ENCODE results near the gene DYSF.

DYSF gene

DNA sequence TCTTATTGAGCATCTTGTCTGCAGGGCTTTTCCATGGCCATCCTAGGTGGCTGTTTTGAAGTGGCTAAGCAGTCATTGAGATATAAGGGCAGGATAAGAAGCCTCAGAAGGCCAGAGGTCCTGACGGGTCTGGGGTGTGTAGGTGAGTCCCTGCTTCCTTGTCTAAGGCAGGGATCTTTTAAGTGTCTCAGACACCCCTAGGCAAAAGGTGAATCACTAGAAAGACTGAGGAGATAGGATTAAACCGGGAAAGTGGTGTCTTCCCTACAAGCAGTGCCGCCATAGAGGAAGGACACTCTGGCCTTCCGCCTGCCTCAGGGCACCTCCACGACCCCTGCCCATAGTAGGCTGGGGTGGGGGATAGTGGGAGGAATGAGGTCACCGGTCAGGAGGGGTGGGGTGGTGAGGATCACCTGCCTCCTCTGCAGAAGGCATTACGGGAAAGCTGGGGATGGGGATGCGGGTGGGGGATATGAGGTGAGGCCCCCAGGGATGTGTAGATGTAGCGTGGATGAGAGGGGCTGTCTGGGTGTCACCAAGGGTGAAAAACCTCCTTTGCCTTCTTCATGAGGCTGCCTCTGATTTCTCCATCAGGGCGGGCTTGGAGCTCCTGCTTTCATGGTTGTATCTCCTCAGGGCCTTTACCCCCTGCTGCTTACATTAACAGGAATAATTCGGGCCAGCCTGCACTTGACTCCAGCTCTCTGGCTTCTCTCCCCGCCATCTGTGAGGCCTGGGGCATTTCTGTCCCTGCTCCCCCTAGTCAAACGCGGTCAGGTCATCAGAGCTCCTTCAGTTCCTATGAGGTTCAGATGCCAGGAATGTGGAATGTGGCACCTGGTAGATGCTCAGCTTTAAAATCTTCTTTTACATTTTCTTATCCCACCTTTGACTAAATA is 244.0 kb downstream of the DYSF start:
- H3K27ac ChIP-seq, result no peak overlapping the region
- TF ChIP-seq, protein P1, sequence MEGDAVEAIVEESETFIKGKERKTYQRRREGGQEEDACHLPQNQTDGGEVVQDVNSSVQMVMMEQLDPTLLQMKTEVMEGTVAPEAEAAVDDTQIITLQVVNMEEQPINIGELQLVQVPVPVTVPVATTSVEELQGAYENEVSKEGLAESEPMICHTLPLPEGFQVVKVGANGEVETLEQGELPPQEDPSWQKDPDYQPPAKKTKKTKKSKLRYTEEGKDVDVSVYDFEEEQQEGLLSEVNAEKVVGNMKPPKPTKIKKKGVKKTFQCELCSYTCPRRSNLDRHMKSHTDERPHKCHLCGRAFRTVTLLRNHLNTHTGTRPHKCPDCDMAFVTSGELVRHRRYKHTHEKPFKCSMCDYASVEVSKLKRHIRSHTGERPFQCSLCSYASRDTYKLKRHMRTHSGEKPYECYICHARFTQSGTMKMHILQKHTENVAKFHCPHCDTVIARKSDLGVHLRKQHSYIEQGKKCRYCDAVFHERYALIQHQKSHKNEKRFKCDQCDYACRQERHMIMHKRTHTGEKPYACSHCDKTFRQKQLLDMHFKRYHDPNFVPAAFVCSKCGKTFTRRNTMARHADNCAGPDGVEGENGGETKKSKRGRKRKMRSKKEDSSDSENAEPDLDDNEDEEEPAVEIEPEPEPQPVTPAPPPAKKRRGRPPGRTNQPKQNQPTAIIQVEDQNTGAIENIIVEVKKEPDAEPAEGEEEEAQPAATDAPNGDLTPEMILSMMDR (conservative IDR thresholded peaks at IDR 0.05), result no peak

DNA sequence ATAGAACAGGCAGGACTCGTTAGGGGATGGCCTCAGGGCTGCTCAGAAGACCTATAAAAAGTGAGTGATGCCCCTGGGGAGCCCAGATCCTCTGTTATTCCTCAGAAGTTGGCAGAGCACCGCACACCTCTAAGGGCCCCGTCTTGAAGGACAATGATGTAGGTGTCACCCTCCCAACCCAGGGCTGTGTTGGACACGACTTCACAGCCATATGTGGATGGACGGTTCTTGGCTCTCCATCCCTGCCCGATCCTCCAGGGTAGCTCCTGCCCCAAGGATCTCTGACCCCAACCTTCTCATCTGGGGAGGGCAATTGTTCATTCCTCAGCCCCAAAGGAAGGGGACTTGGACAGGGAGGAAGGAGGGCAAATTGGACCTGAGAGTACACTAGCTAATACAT is 246.1 kb downstream of the DYSF start:
- H3K27ac ChIP-seq, result peak overlapping the region; percentile 56
- TF ChIP-seq, protein P1 (conservative IDR thresholded peaks at IDR 0.05), result no peak
- TF ChIP-seq ZFX (IDR thresholded peaks at IDR 0.05), result no peak

DNA sequence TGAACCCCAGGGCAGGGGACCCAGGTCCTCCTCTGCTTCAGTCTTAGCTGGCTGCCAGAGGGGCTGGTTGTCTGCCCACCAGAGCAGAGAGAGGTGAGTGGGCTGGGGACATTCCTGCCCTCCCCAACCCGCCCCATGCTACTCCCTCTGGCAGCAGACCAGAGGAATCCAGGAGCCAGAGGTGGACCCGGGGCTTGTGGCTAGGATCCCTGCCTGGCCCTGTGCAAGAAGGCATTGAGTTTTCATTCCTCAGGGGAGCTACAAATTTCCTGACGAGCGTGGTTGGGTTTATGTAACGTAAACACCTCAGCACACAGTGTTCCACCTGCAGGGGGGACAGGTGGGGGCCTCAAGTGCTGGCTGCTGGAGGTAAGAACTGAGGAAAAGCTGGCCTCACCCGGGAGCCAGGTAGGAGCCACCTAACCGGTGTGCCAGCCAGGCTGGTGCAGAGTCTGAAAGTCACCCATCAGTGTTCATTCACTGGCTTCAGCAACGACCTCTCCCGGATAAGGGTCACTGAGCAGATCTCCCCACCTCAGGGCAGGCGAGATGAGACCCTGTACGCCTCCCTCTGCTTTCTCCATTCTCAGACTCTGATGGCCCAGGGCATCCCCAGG is 246.8 kb downstream of the DYSF start:
- peak overlapping the region; percentile 56 for H3K27ac ChIP-seq
- TF ChIP-seq, protein P1 (conservative IDR thresholded peaks at IDR 0.05), result no peak
- TF ChIP-seq ZFX (IDR thresholded peaks at IDR 0.05), result no peak

DNA sequence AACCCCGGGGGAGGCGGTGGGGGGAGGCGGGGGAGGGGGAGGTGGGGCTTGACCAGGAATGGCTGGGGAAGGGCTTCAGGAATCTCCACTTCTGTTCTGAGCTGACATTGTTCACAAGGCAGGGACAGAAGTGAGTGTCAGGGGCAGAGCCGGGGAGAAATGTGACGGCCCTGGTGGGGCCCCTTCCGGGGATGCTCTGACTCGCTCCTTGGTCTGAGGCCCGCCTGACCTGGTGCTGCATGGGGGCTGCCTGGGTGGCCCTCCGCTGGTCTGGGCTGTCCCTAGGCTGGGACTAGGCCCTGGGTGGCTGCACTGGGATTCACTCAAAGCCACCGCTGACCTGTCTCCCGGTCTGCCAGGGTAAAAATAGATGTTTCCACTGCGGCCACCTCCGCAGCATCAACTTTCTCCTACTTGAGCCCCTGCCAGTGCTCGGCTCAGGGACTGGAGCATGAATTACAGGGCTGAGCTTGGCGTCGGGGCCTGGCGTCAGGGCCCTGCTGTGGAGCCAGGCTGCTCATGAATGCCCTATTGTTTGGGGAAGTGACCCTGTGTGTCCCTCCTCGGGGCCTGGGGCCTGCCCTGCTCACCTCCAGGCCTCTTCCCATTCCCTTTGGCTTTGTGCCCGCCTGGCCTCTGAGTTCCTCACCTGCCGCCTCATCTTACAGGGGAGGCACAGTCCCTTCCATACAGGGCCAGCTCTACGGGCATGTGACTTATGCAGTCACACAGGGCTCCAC is 247.5 kb downstream of the DYSF start:
- peak overlapping the region; percentile 56 for H3K27ac ChIP-seq
- TF ChIP-seq ZFX (IDR thresholded peaks at IDR 0.05), result 0 out of 2 replicates have a peak, but pooled peaks have one; percentile 21
- TF ChIP-seq, protein P1 (conservative IDR thresholded peaks at IDR 0.05), result no peak

DNA sequence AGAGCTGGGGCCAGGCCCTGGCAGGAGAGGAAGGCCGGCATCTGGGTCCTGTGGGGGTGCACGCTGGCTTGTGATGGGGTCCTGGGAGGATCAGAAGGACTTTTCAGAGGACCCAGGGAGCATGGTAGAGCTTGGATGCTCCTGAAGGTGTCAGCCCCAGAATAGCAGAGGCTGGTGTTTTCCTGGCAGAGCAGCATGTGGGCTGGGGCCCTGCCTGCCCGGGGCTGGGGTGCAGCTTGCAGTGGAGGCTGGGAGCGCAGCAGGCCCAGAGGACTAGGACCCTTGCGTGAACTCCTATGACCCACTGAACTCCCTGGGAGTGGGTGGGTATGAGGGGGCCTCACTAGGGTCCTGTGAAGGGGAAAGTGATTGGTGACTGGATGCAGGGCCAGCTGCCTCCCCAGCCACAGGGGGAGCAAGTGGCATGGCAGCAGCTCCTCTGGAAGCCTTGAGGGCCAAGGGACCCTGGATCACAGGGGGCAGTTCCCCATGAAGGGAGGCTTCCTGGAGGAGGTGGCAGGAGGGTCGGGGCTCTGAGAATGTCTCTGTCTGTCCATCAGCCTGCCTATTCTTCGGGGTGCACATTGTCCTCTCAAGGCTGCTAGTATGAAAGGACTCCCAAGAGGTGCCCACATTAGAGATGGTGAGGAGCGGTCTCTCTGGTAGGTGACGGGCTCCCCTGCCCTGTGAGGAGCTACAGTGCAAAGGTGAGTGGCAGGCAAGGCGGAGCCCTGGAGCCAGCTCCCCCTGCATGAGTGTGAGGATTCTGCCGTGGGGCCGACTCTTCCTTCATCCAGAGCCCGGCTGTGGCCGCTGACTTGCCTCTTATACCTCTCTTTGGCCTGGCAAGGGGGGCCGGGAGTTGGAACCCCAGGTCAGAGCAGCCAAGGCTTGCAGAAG is 249.0 kb downstream of the DYSF start:
- H3K27ac ChIP-seq, result no peak overlapping the region
- TF ChIP-seq, protein P1 (conservative IDR thresholded peaks at IDR 0.05), result no peak
- TF ChIP-seq ZFX (IDR thresholded peaks at IDR 0.05), result no peak

DNA sequence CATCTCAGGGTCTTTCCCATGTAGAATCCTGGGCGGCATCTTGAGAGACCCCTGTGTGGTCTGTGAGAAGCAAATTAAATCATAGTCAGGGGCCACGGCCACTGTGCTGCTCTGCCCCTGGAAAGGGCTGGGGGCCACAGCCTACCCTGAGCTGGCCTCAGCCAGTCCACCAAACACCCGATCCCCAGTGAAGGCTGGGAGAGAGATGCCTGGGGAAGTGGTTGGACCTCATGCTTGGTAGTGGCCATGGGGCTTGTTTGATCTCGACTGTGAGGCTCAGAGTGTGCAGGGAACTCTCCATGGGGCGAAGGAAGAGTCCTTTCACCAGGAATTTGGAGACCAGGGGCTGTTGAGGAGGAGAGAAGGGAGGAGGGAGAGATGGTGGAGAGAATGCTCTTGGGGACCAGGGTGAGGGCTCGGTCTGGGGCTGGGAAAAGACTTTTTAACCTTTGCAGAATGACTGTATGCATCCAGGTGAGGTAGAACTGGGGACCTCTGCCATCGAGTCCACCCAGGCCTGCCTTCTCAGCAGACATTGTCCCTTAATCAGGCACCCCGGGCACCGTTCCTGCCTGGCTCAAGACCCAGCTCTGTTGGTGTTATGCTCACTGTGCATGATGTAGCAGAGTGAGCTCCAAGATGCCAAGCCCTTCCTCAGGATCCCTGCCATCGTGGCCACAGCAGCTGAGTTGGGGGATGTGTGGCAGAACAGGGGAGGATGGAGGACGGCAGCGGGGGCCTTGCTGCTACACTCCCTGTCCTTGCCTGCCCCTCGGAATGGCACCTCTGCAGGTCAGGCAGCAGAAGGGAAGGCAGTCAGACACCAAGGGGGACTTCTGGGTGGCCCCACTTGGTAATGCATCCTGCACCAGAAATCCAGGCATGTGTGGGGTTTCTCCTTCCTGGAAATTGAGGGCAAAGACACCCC is 249.9 kb downstream of the DYSF start:
- TF ChIP-seq, protein P1 (conservative IDR thresholded peaks at IDR 0.05), result no peak
- no peak for TF ChIP-seq ZFX (IDR thresholded peaks at IDR 0.05)
- H3K27ac ChIP-seq, result no peak overlapping the region

All from C4-2B (cell line).